HEK293T (cell line): ENCODE measurements around the gene FLACC1.

Source experiments
- CTBP1 ChIP-seq: fragments of 450-650 bp; IDR thresholded peaks from 2 replicates; pipeline ENCODE4 v1.6.1; 2016; ENCODE audit warnings: borderline replicate concordance
- FOXA1 ChIP-seq: fragments of 450-650 bp; IDR thresholded peaks from 2 replicates; pipeline ENCODE4 v1.6.1; 2016; ENCODE audit warnings: mild to moderate bottlenecking
- FOXK2 ChIP-seq: fragments of 450-650 bp; IDR thresholded peaks from 2 replicates; pipeline ENCODE4 v1.6.1; 2016; ENCODE audit warnings: mild to moderate bottlenecking
- L3MBTL2 ChIP-seq: fragments of 450-650 bp; conservative IDR thresholded peaks from 2 replicates; pipeline ENCODE4 v1.6.1; 2016; ENCODE audit warnings: mild to moderate bottlenecking
- PKNOX1 ChIP-seq: fragments of 450-650 bp; IDR thresholded peaks from 2 replicates; pipeline ENCODE4 v1.6.1; 2016
- SP1 ChIP-seq: fragments of 450-650 bp; IDR thresholded peaks from 2 replicates; pipeline ENCODE4 v1.6.1; 2017
- SUZ12 ChIP-seq: fragments of 450-650 bp; IDR thresholded peaks from 2 replicates; pipeline ENCODE4 v1.6.1; 2016; ENCODE audit warnings: mild to moderate bottlenecking
- TARDBP ChIP-seq: fragments of 450-650 bp; IDR thresholded peaks from 2 replicates; pipeline ENCODE4 v1.6.1; 2016

- TF ChIP-seq PKNOX1 (no peak), SUZ12 (no peak), TARDBP (no peak), L3MBTL2 (no peak), FOXK2 (no peak), CTBP1 (no peak), FOXA1 (no peak), SP1 (no peak)
These were observed 26.0 kb upstream of the FLACC1 start for GRCh38 chr2:201383136-201383535.
